Inflammatory macrophage (primary cell): ENCODE measurements around the gene ADAMTS7.
"Not testable (repeated sequence)": the region's sequence is repeated elsewhere in the genome, so short reads cannot be mapped to it uniquely, and the experiment has no call there.

Experiments
- DNase-seq, 2 donors: peaks; one replicate each; pipeline ENCODE4 v3.0.0-alpha.2; 2020 to 2022

The ADAMTS7 gene

GRCh38 chr15:78778422-78778821 lies 32.8 kb downstream of the ADAMTS7 start:
- no peak for DNase-seq

GRCh38 chr15:78777953-78778345 lies 33.3 kb downstream of the ADAMTS7 start:
- not testable (repeated sequence) for DNase-seq

- DNase-seq = not testable (repeated sequence)
These were observed 33.8 kb downstream of the ADAMTS7 start for GRCh38 chr15:78777290-78777952.

GRCh38 chr15:78776046-78776925 lies 35.0 kb downstream of the ADAMTS7 start:
- DNase-seq = not testable (repeated sequence)

GRCh38 chr15:78775472-78775871 lies 35.8 kb downstream of the ADAMTS7 start:
- no peak for DNase-seq

- DNase-seq = not testable (repeated sequence)
These were observed 36.7 kb downstream of the ADAMTS7 start for GRCh38 chr15:78774451-78774990.

- DNase-seq = not testable (repeated sequence)
These were observed 37.4 kb downstream of the ADAMTS7 start for GRCh38 chr15:78773765-78774450.

GRCh38 chr15:78772738-78773137 lies 38.5 kb downstream of the ADAMTS7 start:
- no peak for DNase-seq

- not testable (repeated sequence) for DNase-seq
These were observed 39.7 kb downstream of the ADAMTS7 start for GRCh38 chr15:78771436-78772000.

GRCh38 chr15:78771020-78771419 lies 40.2 kb downstream of the ADAMTS7 start:
- not testable (repeated sequence) for DNase-seq

- DNase-seq = not testable (repeated sequence)
These were observed 41.6 kb downstream of the ADAMTS7 start for GRCh38 chr15:78769473-78770225.

- no peak for DNase-seq
These were observed 42.5 kb downstream of the ADAMTS7 start for GRCh38 chr15:78768531-78769408.

GRCh38 chr15:78768096-78768495 lies 43.2 kb downstream of the ADAMTS7 start:
- no peak for DNase-seq

- DNase-seq = no peak
These were observed 43.8 kb downstream of the ADAMTS7 start for GRCh38 chr15:78767331-78767951.

- DNase-seq = not testable (repeated sequence)
These were observed 44.6 kb downstream of the ADAMTS7 start for GRCh38 chr15:78766641-78767071.

- no peak for DNase-seq
These were observed 45.2 kb downstream of the ADAMTS7 start for GRCh38 chr15:78766041-78766440.

- not testable (repeated sequence) for DNase-seq
These were observed 46.0 kb downstream of the ADAMTS7 start for GRCh38 chr15:78765154-78765860.

- not testable (repeated sequence) for DNase-seq
These were observed 46.7 kb downstream of the ADAMTS7 start for GRCh38 chr15:78764340-78765153.
